NT2/D1 (cell line): Measurements from ENCODE around the gene SLC25A15.

Experiments used
- SUZ12 ChIP-seq: IDR thresholded peaks from 2 replicates; pipeline ENCODE4 v1.6.1; 2011; ENCODE audit not compliant: insufficient read length, insufficient read depth; ENCODE audit errors: extremely low read depth
- YY1 ChIP-seq: IDR thresholded peaks from 2 replicates; pipeline ENCODE4 v1.6.1; 2011; ENCODE audit not compliant: insufficient read length, insufficient read depth

- TF ChIP-seq YY1: no peak
- TF ChIP-seq SUZ12: no peak
Measured at GRCh38 chr13:40758811-40759210, 30.6 kb upstream of the SLC25A15 start.
